H9 (cell line): ENCODE measurements around the gene ZC4H2. TPM values are rescaled to one million over a fixed set of nuclear protein-coding genes. Genes with fewer than 3 reads are reported as not detected.

Experiments used
- DNase-seq: peaks from one replicate; pipeline ENCODE4 v3.0.0-alpha.2; 2017
- H2AFZ ChIP-seq: one replicate; pipeline ENCODE4 v1.6.1; 2013; ENCODE audit warnings: mild to moderate bottlenecking, low read length, control low read depth, moderate library complexity
- H2AK5ac ChIP-seq: 2 replicates; pipeline ENCODE4 v1.6.1; 2013; ENCODE audit warnings: low read length, control low read depth, mixed read lengths; ENCODE audit not compliant: insufficient read length
- H2BK120ac ChIP-seq: one replicate; pipeline ENCODE4 v1.6.1; 2013; ENCODE audit warnings: low read depth, mild to moderate bottlenecking, low read length, control low read depth, inconsistent platforms; ENCODE audit not compliant: poor library complexity, severe bottlenecking
- H2BK12ac ChIP-seq: 2 replicates; pipeline ENCODE4 v1.6.1; 2013; ENCODE audit warnings: low read length, control low read depth, mixed read lengths, low read depth; ENCODE audit not compliant: insufficient read length
- H2BK15ac ChIP-seq: 2 replicates; pipeline ENCODE4 v1.6.1; 2013; ENCODE audit warnings: low read depth, low read length, control low read depth
- H2BK20ac ChIP-seq: one replicate; pipeline ENCODE4 v1.6.1; 2013; ENCODE audit warnings: low read depth, mild to moderate bottlenecking, low read length, control low read depth, inconsistent platforms; ENCODE audit not compliant: poor library complexity, severe bottlenecking
- H2BK5ac ChIP-seq: 2 replicates; pipeline ENCODE4 v1.6.1; 2013; ENCODE audit warnings: low read length, control low read depth, mixed read lengths; ENCODE audit not compliant: insufficient read length
- H3K14ac ChIP-seq: 2 replicates; pipeline ENCODE4 v1.6.1; 2013; ENCODE audit warnings: low read length, control low read depth; ENCODE audit not compliant: insufficient read depth
- H3K18ac ChIP-seq: 2 replicates; pipeline ENCODE4 v1.6.1; 2013; ENCODE audit warnings: low read depth, mild to moderate bottlenecking, mixed read lengths, low read length, control low read depth; ENCODE audit not compliant: insufficient read length
- H3K23ac ChIP-seq: 2 replicates; pipeline ENCODE4 v1.6.1; 2013; ENCODE audit warnings: low read length, control low read depth, mixed read lengths, low read depth; ENCODE audit not compliant: insufficient read length
- H3K23me2 ChIP-seq: 2 replicates; pipeline ENCODE4 v1.6.1; 2013; ENCODE audit warnings: low read depth, mild to moderate bottlenecking, mixed read lengths, low read length, control low read depth; ENCODE audit not compliant: insufficient read length, poor library complexity, severe bottlenecking
- H3K27ac ChIP-seq: 2 replicates; pipeline ENCODE4 v1.5.1; 2013; ENCODE audit warnings: low read length, control low read depth, mixed read lengths, low read depth; ENCODE audit not compliant: insufficient read length
- H3K27me3 ChIP-seq: 2 replicates; pipeline ENCODE4 v1.6.1; 2013; ENCODE audit warnings: low read length, control low read depth, inconsistent platforms; ENCODE audit not compliant: insufficient read depth
- H3K4ac ChIP-seq: 2 replicates; pipeline ENCODE4 v1.6.1; 2013; ENCODE audit warnings: low read depth, mild to moderate bottlenecking, control low read depth, inconsistent platforms, low read length, moderate library complexity
- H3K4me1 ChIP-seq: 2 replicates; pipeline ENCODE4 v1.6.1; 2013; ENCODE audit warnings: low read length, control low read depth, inconsistent platforms; ENCODE audit not compliant: insufficient read depth
- H3K4me2 ChIP-seq: 2 replicates; pipeline ENCODE4 v1.6.1; 2013; ENCODE audit warnings: low read length, control low read depth, mixed read lengths; ENCODE audit not compliant: insufficient read length, insufficient read depth
- H3K56ac ChIP-seq: 2 replicates; pipeline ENCODE4 v1.6.1; 2013; ENCODE audit warnings: low read depth, mild to moderate bottlenecking, mixed read lengths, low read length, control low read depth; ENCODE audit not compliant: insufficient read length
- H3K79me1 ChIP-seq: 2 replicates; pipeline ENCODE4 v1.6.1; 2013; ENCODE audit warnings: low read depth, mild to moderate bottlenecking, moderate library complexity, low read length, control low read depth, inconsistent platforms; ENCODE audit not compliant: insufficient read depth, poor library complexity, severe bottlenecking
- H3K79me2 ChIP-seq: 2 replicates; pipeline ENCODE4 v1.6.1; 2013; ENCODE audit warnings: low read length, control low read depth, inconsistent platforms; ENCODE audit not compliant: insufficient read depth
- H3K9ac ChIP-seq: 2 replicates; pipeline ENCODE4 v1.6.1; 2013; ENCODE audit warnings: low read length, control low read depth, mixed read lengths; ENCODE audit not compliant: insufficient read length; ENCODE audit errors: extremely low read depth
- H3K9me3 ChIP-seq: one replicate; pipeline ENCODE4 v1.6.1; 2013; ENCODE audit warnings: low read depth, low read length, inconsistent platforms; ENCODE audit not compliant: control insufficient read depth
- H3T11ph ChIP-seq: one replicate; pipeline ENCODE4 v1.6.1; 2013; ENCODE audit warnings: mild to moderate bottlenecking, low read length, control low read depth, inconsistent platforms
- H4K20me1 ChIP-seq: one replicate; pipeline ENCODE4 v1.6.1; 2013; ENCODE audit not compliant: control insufficient read depth, insufficient read length, insufficient read depth
- H4K5ac ChIP-seq: 2 replicates; pipeline ENCODE4 v1.6.1; 2013; ENCODE audit warnings: low read depth, mild to moderate bottlenecking, mixed read lengths, low read length, control low read depth; ENCODE audit not compliant: insufficient read length
- H4K8ac ChIP-seq: replicated peaks from 2 replicates; pipeline ENCODE4 v1.6.1; 2013; ENCODE audit warnings: low read length, control low read depth, mixed read lengths, low read depth; ENCODE audit not compliant: insufficient read length
- H4K91ac ChIP-seq: 2 replicates; pipeline ENCODE4 v1.6.1; 2013; ENCODE audit warnings: low read depth, mild to moderate bottlenecking, moderate library complexity, mixed read lengths, low read length, control low read depth; ENCODE audit not compliant: insufficient read length
- H3K27ac Mint-ChIP-seq, 3 experiments: 2 replicates in 2 of 3; 3 replicates in 1 of 3; pipeline ENCODE4 v1.8.0; 2020 to 2021; ENCODE audit warnings: mixed read lengths in 3 of 3, mild to moderate bottlenecking in 1 of 3, moderate library complexity in 1 of 3
- H3K27me3 Mint-ChIP-seq: 2 replicates; pipeline ENCODE4 v1.8.0; 2021; ENCODE audit warnings: low read depth, mild to moderate bottlenecking, moderate library complexity, mixed read lengths
- H3K36me3 Mint-ChIP-seq, 3 experiments: 2 replicates in 2 of 3; 3 replicates in 1 of 3; pipeline ENCODE4 v1.8.0; 2020 to 2021; ENCODE audit warnings: low read depth in 3 of 3, mixed read lengths in 3 of 3; ENCODE audit not compliant: insufficient read depth in 1 of 3
- H3K4me1 Mint-ChIP-seq, 2 experiments: 2 replicates each; pipeline ENCODE4 v1.8.0; 2020; ENCODE audit warnings: mixed read lengths in 2 of 2
- H3K4me3 Mint-ChIP-seq, 2 experiments: 2 replicates in 1 of 2; 3 replicates in 1 of 2; pipeline ENCODE4 v1.8.0; 2020 to 2021; ENCODE audit warnings: mild to moderate bottlenecking in 2 of 2, mixed read lengths in 2 of 2, moderate library complexity in 1 of 2
- H3K9me3 Mint-ChIP-seq, 2 experiments: 2 replicates in 1 of 2; 3 replicates in 1 of 2; pipeline ENCODE4 v1.8.0; 2020; ENCODE audit warnings: mild to moderate bottlenecking in 2 of 2, mixed read lengths in 2 of 2, moderate library complexity in 1 of 2
- WGBS: extraction: QIAGEN DNeasy Blood & Tissue Kit; methylation state at CpG from one replicate; pipeline ENCODE4 v1.1.7; 2013; ENCODE audit warnings: missing lambda C conversion rate, low lambda C conversion rate, mixed read lengths; ENCODE audit not compliant: insufficient read length; ENCODE audit errors: extremely low coverage; 5-methylcytosine and 5-hydroxymethylcytosine counted together
- total RNA-seq: library from RNA; stranded (reverse); gene quantifications from 2 replicates; pipeline ENCODE4 v1.2.1, GENCODE V29; 2021
- TF ChIP-seq, protein P1 (sequence below): fragments of 200-600 bp; sonication (generic); conservative IDR thresholded peaks from 3 replicates; pipeline ENCODE4 v1.8.0; 2021; ENCODE audit warnings: antibody characterized with exemption, mild to moderate bottlenecking

ZC4H2 gene
- total RNA-seq, 1 experiment from 2014 or later, result 32.4 TPM

- H3K4me1 Mint-ChIP-seq, result no peaks in the 10 kb centered on the region
- Histone ChIP-seq H3K4ac (no peak overlapping the region), H3K4me1 (no peaks in the 10 kb centered on the region), H3K27ac (no peak overlapping the region), H3K79me1 (no peaks in the 10 kb centered on the region), H4K20me1 (no peaks in the 10 kb centered on the region), H2AFZ (no peak overlapping the region), H2BK20ac (no peak overlapping the region), H4K5ac (no peak overlapping the region), H4K91ac (no peak overlapping the region), H4K8ac (no peak overlapping the region), H2BK15ac (no peak overlapping the region), H2AK5ac (no peak overlapping the region), H3K14ac (no peak overlapping the region), H3K79me2 (no peaks in the 10 kb centered on the region), H2BK120ac (no peak overlapping the region), H3K23ac (no peak overlapping the region), H3K4me2 (no peak overlapping the region), H3K18ac (no peak overlapping the region), H3T11ph (no peak overlapping the region), H2BK5ac (no peak overlapping the region), H2BK12ac (no peak overlapping the region), H3K27me3 (no peaks in the 10 kb centered on the region), H3K9me3 (peaks cover 42% of the 10 kb centered on the region), H3K23me2 (no peaks in the 10 kb centered on the region), H3K9ac (no peak overlapping the region), H3K56ac (no peak overlapping the region)
- H3K4me3 Mint-ChIP-seq, result no peak overlapping the region
- TF ChIP-seq, protein P1, sequence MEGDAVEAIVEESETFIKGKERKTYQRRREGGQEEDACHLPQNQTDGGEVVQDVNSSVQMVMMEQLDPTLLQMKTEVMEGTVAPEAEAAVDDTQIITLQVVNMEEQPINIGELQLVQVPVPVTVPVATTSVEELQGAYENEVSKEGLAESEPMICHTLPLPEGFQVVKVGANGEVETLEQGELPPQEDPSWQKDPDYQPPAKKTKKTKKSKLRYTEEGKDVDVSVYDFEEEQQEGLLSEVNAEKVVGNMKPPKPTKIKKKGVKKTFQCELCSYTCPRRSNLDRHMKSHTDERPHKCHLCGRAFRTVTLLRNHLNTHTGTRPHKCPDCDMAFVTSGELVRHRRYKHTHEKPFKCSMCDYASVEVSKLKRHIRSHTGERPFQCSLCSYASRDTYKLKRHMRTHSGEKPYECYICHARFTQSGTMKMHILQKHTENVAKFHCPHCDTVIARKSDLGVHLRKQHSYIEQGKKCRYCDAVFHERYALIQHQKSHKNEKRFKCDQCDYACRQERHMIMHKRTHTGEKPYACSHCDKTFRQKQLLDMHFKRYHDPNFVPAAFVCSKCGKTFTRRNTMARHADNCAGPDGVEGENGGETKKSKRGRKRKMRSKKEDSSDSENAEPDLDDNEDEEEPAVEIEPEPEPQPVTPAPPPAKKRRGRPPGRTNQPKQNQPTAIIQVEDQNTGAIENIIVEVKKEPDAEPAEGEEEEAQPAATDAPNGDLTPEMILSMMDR, result no peak
- H3K27me3 Mint-ChIP-seq, result no peaks in the 10 kb centered on the region
- peaks cover 0 to 4% (median 3%) of the 10 kb centered on the region in 3 experiments; a peak in 3 of 7 replicates for H3K36me3 Mint-ChIP-seq
- DNase-seq, result no peak
- H3K9me3 Mint-ChIP-seq, result peaks cover 70 to 74% of the 10 kb centered on the region in 2 experiments
- no peak overlapping the region for H3K27ac Mint-ChIP-seq
- WGBS, result no CpG with 5 or more reads among the region's 2 CpGs
Measured at GRCh38 chrX:64994131-64994798, 18.0 kb upstream of the ZC4H2 start.
